GM12878 (cell line): ENCODE data around the gene EBF3. TPM values are rescaled to one million over a fixed set of nuclear protein-coding genes. Genes with fewer than 3 reads are reported as not detected.

Experiments
- ATAC-seq: fragments of 200-7000 bp; cut with Tn5 transposase; 3 replicates; pipeline ENCODE4 v1.9.1; 2020; ENCODE audit warnings: mild to moderate bottlenecking, moderate library complexity
- BruUV-seq: library from RNA; stranded (reverse); fragments of 400-500 nt; replicated peaks from 2 replicates; lab custom pipeline; 2021; lab: Mats Ljungman, UMichigan
- CTCF ChIA-PET: fragments of 300-600 bp; sonication (Branson Sonifier 250); formaldehyde crosslinking; extraction: SDS; loops from one replicate; lab custom pipeline; 2021; ENCODE audit warnings: inconsistent platforms; lab: Yijun Ruan, JAX
- POLR2A ChIA-PET: fragments of 350-600 bp; formaldehyde crosslinking; extraction: SDS; loops from one replicate; lab custom pipeline; 2021; ENCODE audit warnings: inconsistent platforms; lab: Charles Lee
- RAD21 ChIA-PET: fragments of 300-600 bp; sonication (Branson Sonifier 250); formaldehyde crosslinking; loops from one replicate; lab custom pipeline; 2023; ENCODE audit warnings: antibody characterized with exemption; ENCODE audit not compliant: unreplicated experiment; lab: Charles Lee
- SMC1A ChIA-PET: fragments of 300-600 bp; sonication (Branson Sonifier 250); formaldehyde crosslinking; loops from one replicate; lab custom pipeline; 2023; ENCODE audit not compliant: unreplicated experiment, uncharacterized antibody; lab: Charles Lee
- DNase-seq: peaks from one replicate; pipeline ENCODE4 v3.0.0-alpha.2; 2011; ENCODE audit warnings: low read depth, low spot score
- FAIRE-seq: peaks from 3 replicates; lab custom pipeline; 2011; peaks lifted over from hg19 to GRCh38; lab: Jason Lieb, UNC
- H2AFZ ChIP-seq: 2 replicates; pipeline ENCODE4 v1.6.0; 2011; ENCODE audit warnings: low read depth, low read length, control low read depth; ENCODE audit not compliant: control insufficient read depth
- H3K27ac ChIP-seq: 2 replicates; pipeline ENCODE4 v1.5.1; 2011; ENCODE audit warnings: control low read depth; ENCODE audit not compliant: control insufficient read depth, insufficient read depth
- H3K27me3 ChIP-seq, 2 experiments: replicated peaks in 1 of 2; 2 replicates each; pipeline versions ENCODE4 v1.6.0 to v1.6.1; 2011; ENCODE audit warnings: low read length in 1 of 2; ENCODE audit not compliant: control insufficient read depth in 2 of 2, insufficient read depth in 2 of 2
- H3K36me3 ChIP-seq, 2 experiments: 2 replicates each; pipeline ENCODE4 v1.5.1; 2011; ENCODE audit warnings: low read length in 1 of 2; ENCODE audit not compliant: control insufficient read depth in 2 of 2, insufficient read depth in 2 of 2
- H3K4me1 ChIP-seq: 2 replicates; pipeline ENCODE4 v1.6.1; 2011; ENCODE audit warnings: mild to moderate bottlenecking, low read length, moderate library complexity, mixed read lengths; ENCODE audit not compliant: control insufficient read depth, insufficient read depth
- H3K4me2 ChIP-seq: 2 replicates; pipeline ENCODE4 v1.6.0; 2011; ENCODE audit warnings: control low read depth; ENCODE audit not compliant: control insufficient read depth, insufficient read depth
- H3K4me3 ChIP-seq: fragments of 200-600 bp; sonication (generic); 2 replicates; pipeline ENCODE4 v1.5.1; 2016
- H3K79me2 ChIP-seq: 2 replicates; pipeline ENCODE4 v1.6.0; 2011; ENCODE audit warnings: low read length; ENCODE audit not compliant: control insufficient read depth, insufficient read depth
- H3K9ac ChIP-seq: 2 replicates; pipeline ENCODE4 v1.8.0; 2011; ENCODE audit warnings: low read length, control low read depth, mixed read lengths; ENCODE audit not compliant: control insufficient read depth, insufficient read depth
- H3K9me3 ChIP-seq: replicated peaks from 3 replicates; pipeline ENCODE4 v1.5.1; 2011; ENCODE audit warnings: mild to moderate bottlenecking, low read length; ENCODE audit not compliant: control insufficient read depth, insufficient read depth
- H4K20me1 ChIP-seq: 2 replicates; pipeline ENCODE4 v1.6.0; 2011; ENCODE audit not compliant: control insufficient read depth, insufficient read depth
- CHD1 ChIP-seq: IDR thresholded peaks from 2 replicates; pipeline ENCODE4 v1.6.1; 2012; ENCODE audit warnings: low read depth, low read length, improper control_type of control experiment
- IKZF1 ChIP-seq: fragments of 450-650 bp; conservative IDR thresholded peaks from 2 replicates; pipeline ENCODE4 v1.6.1; 2017; ENCODE audit warnings: antibody characterized with exemption, mild to moderate bottlenecking
- MEF2B ChIP-seq: fragments of 450-650 bp; IDR thresholded peaks from 2 replicates; pipeline ENCODE4 v1.6.1; 2018; ENCODE audit warnings: mild to moderate bottlenecking, moderate library complexity; ENCODE audit not compliant: partially characterized antibody, poor library complexity, severe bottlenecking
- MXI1 ChIP-seq: fragments of 150-350 bp; IDR thresholded peaks from 2 replicates; pipeline ENCODE4 v1.6.1; 2011; ENCODE audit warnings: low read depth, mild to moderate bottlenecking, inconsistent platforms, low read length, improper control_type of control experiment
- NR2C2 ChIP-seq: IDR thresholded peaks from 2 replicates; pipeline ENCODE4 v1.6.1; 2011; ENCODE audit warnings: borderline replicate concordance, low read depth; ENCODE audit not compliant: control insufficient read depth, insufficient read length
- WGBS: methylation state at CpG from one replicate; pipeline ENCODE4 v1.1.6; 2016; ENCODE audit warnings: low lambda C conversion rate; ENCODE audit not compliant: insufficient replicate concordance, insufficient coverage; ENCODE audit errors: missing lambda C conversion rate; 5-methylcytosine and 5-hydroxymethylcytosine counted together
- in situ Hi-C: fragments of 300-500 bp; cut with MboI; formaldehyde crosslinking; loops from 9 replicates; pipeline ENCODE4 v1.14.3; 2018; ENCODE audit warnings: mixed read lengths
- intact Hi-C: fragments of 100-400 bp; cut with micrococcal nuclease; formaldehyde crosslinking; loops from one replicate; pipeline ENCODE4 v1.14.2; 2022; ENCODE audit not compliant: unreplicated experiment
- polyA plus RNA-seq, 11 experiments: library from polyadenylated mRNA; depleted of rRNA in 4 of 11; unstranded in 6 of 11; stranded (reverse) in 5 of 11; fragments of >200 nt; fragmentation: Nextera tagmentation in 4 of 11; fragmentation: Illumina TruSeq in 1 of 11; extraction: Ambion mirVana in 4 of 11; extraction: Trizol in 1 of 11; gene quantifications; 1 replicate in 1 of 11; 2 replicates in 10 of 11; pipeline versions ENCODE4 v1.2.1 to v1.2.3, GENCODE V29; 2011 to 2016; ENCODE audit warnings: inconsistent platforms in 2 of 11, missing spikeins in 2 of 11, low read depth in 1 of 11
- total RNA-seq, 4 experiments: library from RNA; depleted of rRNA in 3 of 4; stranded (reverse); fragments of >200 nt in 3 of 4; fragmentation: Illumina TruSeq in 1 of 4; extraction: Trizol in 1 of 4; gene quantifications; 2 replicates each; pipeline versions ENCODE4 v1.2.1 to v1.2.3, GENCODE V29; 2013 to 2021
- TF ChIP-seq, protein P1 (sequence below): fragments of 450-650 bp; IDR thresholded peaks from 2 replicates; pipeline ENCODE4 v1.6.1; 2017; ENCODE audit warnings: borderline replicate concordance
- TF ChIP-seq, protein P2 (sequence below): fragments of 450-650 bp; IDR thresholded peaks from 2 replicates; pipeline ENCODE4 v1.6.1; 2016; ENCODE audit warnings: mild to moderate bottlenecking, moderate library complexity, borderline replicate concordance
- TF ChIP-seq, protein P3 (sequence below): IDR thresholded peaks from 2 replicates; pipeline ENCODE4 v1.6.1; 2012; ENCODE audit warnings: low read depth, low read length, improper control_type of control experiment

The EBF3 gene
- total and polyA plus RNA-seq, 10 of the 15 experiments (the other 5 are each of a cell fraction or from before 2014, with no cell fraction given): not detected

GRCh38 chr10:129964611-129965424, 744 bp upstream of the EBF3 start:
- no peak overlapping the region for H3K27ac ChIP-seq
- H3K4me1 ChIP-seq: no peaks in the 10 kb centered on the region
- SMC1A ChIA-PET: no interaction called here
- H2AFZ ChIP-seq: no peak overlapping the region
- CTCF ChIA-PET: no interaction called here
- 64% methylated on average over 76 of the region's 82 CpGs for WGBS
- BruUV-seq: no TSS peak
- no peak for FAIRE-seq
- H3K79me2 ChIP-seq: no peaks in the 10 kb centered on the region
- no peak overlapping the region for H3K9ac ChIP-seq
- H3K36me3 ChIP-seq: no peaks in the 10 kb centered on the region; a peak in 1 of 4 replicates
- H3K9me3 ChIP-seq: no peaks in the 10 kb centered on the region; the same call in 2 of the 3 replicates
- no peak for ATAC-seq
- no peak for DNase-seq
- H3K27me3 ChIP-seq: peaks cover 7 to 20% of the 10 kb centered on the region in 2 experiments
- intact Hi-C loops (loop anchor here (5.0 kb wide), 1 partner anchor 933 kb away; no protein-coding TSS in a partner anchor), in situ Hi-C loops (no loop called here)
- POLR2A ChIA-PET: no interaction called here
- RAD21 ChIA-PET: no interaction called here
- H3K4me2 ChIP-seq: no peak overlapping the region
- H3K4me3 ChIP-seq: no peak overlapping the region
- no peaks in the 10 kb centered on the region for H4K20me1 ChIP-seq
- TF ChIP-seq, protein P1, sequence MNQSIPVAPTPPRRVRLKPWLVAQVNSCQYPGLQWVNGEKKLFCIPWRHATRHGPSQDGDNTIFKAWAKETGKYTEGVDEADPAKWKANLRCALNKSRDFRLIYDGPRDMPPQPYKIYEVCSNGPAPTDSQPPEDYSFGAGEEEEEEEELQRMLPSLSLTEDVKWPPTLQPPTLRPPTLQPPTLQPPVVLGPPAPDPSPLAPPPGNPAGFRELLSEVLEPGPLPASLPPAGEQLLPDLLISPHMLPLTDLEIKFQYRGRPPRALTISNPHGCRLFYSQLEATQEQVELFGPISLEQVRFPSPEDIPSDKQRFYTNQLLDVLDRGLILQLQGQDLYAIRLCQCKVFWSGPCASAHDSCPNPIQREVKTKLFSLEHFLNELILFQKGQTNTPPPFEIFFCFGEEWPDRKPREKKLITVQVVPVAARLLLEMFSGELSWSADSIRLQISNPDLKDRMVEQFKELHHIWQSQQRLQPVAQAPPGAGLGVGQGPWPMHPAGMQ: no peak
- TF ChIP-seq CHD1 (no peak), MEF2B (no peak), NR2C2 (no peak), MXI1 (no peak), IKZF1 (no peak)
- TF ChIP-seq, protein P2, sequence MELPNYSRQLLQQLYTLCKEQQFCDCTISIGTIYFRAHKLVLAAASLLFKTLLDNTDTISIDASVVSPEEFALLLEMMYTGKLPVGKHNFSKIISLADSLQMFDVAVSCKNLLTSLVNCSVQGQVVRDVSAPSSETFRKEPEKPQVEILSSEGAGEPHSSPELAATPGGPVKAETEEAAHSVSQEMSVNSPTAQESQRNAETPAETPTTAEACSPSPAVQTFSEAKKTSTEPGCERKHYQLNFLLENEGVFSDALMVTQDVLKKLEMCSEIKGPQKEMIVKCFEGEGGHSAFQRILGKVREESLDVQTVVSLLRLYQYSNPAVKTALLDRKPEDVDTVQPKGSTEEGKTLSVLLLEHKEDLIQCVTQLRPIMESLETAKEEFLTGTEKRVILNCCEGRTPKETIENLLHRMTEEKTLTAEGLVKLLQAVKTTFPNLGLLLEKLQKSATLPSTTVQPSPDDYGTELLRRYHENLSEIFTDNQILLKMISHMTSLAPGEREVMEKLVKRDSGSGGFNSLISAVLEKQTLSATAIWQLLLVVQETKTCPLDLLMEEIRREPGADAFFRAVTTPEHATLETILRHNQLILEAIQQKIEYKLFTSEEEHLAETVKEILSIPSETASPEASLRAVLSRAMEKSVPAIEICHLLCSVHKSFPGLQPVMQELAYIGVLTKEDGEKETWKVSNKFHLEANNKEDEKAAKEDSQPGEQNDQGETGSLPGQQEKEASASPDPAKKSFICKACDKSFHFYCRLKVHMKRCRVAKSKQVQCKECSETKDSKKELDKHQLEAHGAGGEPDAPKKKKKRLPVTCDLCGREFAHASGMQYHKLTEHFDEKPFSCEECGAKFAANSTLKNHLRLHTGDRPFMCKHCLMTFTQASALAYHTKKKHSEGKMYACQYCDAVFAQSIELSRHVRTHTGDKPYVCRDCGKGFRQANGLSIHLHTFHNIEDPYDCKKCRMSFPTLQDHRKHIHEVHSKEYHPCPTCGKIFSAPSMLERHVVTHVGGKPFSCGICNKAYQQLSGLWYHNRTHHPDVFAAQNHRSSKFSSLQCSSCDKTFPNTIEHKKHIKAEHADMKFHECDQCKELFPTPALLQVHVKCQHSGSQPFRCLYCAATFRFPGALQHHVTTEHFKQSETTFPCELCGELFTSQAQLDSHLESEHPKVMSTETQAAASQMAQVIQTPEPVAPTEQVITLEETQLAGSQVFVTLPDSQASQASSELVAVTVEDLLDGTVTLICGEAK: no peak
- TF ChIP-seq, protein P3, sequence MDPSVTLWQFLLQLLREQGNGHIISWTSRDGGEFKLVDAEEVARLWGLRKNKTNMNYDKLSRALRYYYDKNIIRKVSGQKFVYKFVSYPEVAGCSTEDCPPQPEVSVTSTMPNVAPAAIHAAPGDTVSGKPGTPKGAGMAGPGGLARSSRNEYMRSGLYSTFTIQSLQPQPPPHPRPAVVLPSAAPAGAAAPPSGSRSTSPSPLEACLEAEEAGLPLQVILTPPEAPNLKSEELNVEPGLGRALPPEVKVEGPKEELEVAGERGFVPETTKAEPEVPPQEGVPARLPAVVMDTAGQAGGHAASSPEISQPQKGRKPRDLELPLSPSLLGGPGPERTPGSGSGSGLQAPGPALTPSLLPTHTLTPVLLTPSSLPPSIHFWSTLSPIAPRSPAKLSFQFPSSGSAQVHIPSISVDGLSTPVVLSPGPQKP: no peak
